GM10248 (cell line): ENCODE results near the gene NEUROD2.

Experiments used
- CTCF ChIA-PET: fragments of 300-600 bp; sonication (Branson Sonifier 250); formaldehyde crosslinking; extraction: SDS; loops from one replicate; lab custom pipeline; 2021; ENCODE audit warnings: antibody characterized with exemption; lab: Yijun Ruan, JAX
- POLR2A ChIA-PET: fragments of 350-650 bp; sonication (Branson Sonifier 250); formaldehyde crosslinking; extraction: SDS; loops from one replicate; lab custom pipeline; 2020; ENCODE audit warnings: antibody characterized with exemption; lab: Yijun Ruan, JAX
- DNase-seq: peaks from one replicate; pipeline ENCODE4 v3.0.0; 2012; ENCODE audit errors: extremely low spot score
- TF ChIP-seq, protein P1 (sequence below): IDR thresholded peaks from 2 replicates; pipeline ENCODE4 v1.5.1; 2012; ENCODE audit warnings: mild to moderate bottlenecking, low read depth; ENCODE audit errors: extremely low read depth, missing control alignments, control extremely low read depth

Gene NEUROD2

DNA sequence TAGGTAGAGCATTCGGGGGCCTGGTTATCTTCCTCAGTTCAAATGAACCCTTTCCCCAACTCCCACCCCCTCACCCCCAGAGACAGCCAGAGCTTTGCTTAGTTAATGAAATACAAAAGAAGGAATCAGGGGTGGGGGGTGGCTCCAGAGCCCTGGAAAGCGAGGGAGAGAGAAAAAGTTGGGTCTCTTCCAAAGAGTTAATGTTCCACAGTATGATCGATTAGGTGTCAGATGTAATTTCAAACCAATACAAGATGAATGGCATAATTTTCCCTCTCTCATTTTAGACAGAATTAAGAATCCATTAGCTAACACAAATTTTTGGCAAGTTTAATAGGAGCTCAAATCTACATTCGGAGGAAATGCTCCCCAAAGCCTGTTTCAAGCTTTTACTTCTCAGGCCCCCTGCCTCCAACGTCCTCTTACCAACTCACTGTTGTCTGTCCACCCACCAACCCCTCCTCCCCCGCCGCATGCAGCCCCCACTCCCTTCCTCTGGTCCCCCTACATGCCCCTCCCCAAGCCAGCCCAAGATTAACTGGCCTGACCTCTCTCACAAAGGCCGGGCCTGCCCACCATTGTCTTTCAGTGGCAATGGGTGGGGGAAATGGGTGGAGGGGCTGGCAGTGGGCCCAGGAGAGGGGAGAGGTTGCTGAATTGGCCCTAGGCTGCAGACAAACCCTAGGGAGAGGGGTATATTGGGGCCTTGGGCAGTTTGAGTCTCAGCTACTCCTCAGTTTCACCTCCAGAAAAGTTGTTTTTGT, 28.2 kb downstream of the NEUROD2 start:
- DNase-seq: no peak
- CTCF ChIA-PET: interaction anchor here (1.0 to 1.7 kb wide), 7 partner anchors 10 to 75 kb away, joined by 3 to 6 read pairs (median 4); no protein-coding TSS in a partner anchor
- TF ChIP-seq, protein P1, sequence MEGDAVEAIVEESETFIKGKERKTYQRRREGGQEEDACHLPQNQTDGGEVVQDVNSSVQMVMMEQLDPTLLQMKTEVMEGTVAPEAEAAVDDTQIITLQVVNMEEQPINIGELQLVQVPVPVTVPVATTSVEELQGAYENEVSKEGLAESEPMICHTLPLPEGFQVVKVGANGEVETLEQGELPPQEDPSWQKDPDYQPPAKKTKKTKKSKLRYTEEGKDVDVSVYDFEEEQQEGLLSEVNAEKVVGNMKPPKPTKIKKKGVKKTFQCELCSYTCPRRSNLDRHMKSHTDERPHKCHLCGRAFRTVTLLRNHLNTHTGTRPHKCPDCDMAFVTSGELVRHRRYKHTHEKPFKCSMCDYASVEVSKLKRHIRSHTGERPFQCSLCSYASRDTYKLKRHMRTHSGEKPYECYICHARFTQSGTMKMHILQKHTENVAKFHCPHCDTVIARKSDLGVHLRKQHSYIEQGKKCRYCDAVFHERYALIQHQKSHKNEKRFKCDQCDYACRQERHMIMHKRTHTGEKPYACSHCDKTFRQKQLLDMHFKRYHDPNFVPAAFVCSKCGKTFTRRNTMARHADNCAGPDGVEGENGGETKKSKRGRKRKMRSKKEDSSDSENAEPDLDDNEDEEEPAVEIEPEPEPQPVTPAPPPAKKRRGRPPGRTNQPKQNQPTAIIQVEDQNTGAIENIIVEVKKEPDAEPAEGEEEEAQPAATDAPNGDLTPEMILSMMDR: no peak
- POLR2A ChIA-PET: no interaction called here

DNA sequence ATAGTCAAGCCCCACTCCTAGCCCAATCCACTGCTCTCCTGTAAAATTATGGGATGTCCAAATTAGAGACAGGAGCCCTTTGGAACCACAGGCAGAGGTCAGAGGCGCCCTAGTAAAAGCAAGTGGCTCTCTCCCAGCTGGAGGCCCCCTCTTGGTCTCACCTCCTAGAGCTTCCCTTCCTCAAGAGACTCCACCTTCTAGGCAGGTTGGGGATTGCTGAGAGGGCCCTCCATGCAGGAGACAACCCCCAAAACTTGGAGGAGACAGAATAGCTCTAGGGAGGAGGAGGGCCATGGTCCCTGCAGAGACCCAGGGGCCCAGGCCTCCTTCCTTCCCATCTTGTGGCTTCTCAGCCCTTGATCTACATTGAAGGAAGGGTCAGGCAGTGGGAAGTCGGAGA, 29.4 kb downstream of the NEUROD2 start:
- POLR2A ChIA-PET: no interaction called here
- DNase-seq: no peak
- TF ChIP-seq, protein P1: no peak
- CTCF ChIA-PET: interaction anchor here (0.9 to 1.7 kb wide), 3 partner anchors 11 to 45 kb away, joined by 3 to 5 read pairs (median 4); no protein-coding TSS in a partner anchor

DNA sequence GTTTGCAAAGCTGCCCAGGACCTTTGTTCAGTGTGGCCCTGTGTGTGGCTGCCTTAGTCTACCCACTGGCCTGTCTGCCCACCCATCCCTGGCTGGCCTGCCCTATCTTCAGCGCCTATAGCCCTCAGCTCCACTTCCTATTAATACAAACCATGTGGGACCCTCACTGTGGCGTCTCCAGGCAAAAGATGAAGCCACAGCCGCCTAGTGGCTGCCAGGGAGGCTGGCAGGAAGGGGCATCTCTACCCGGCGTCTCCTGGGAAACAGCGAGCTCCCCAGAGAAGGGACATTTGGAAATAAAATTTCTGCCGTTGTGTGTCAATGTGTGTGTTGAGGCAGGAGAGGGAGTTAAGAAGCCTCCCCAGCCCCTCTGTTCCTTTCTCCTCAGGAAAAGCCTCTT, 31.5 kb downstream of the NEUROD2 start:
- TF ChIP-seq, protein P1: peak; percentile 11
- CTCF ChIA-PET: interaction anchor here (1.1 to 1.9 kb wide), 4 partner anchors 10 to 25 kb away, joined by 3 to 6 read pairs (median 4); no protein-coding TSS in a partner anchor
- no peak for DNase-seq
- POLR2A ChIA-PET: interaction anchor here (0.7 kb wide), 1 partner anchor 23 kb away, joined by 3 read pairs; no protein-coding TSS in a partner anchor

DNA sequence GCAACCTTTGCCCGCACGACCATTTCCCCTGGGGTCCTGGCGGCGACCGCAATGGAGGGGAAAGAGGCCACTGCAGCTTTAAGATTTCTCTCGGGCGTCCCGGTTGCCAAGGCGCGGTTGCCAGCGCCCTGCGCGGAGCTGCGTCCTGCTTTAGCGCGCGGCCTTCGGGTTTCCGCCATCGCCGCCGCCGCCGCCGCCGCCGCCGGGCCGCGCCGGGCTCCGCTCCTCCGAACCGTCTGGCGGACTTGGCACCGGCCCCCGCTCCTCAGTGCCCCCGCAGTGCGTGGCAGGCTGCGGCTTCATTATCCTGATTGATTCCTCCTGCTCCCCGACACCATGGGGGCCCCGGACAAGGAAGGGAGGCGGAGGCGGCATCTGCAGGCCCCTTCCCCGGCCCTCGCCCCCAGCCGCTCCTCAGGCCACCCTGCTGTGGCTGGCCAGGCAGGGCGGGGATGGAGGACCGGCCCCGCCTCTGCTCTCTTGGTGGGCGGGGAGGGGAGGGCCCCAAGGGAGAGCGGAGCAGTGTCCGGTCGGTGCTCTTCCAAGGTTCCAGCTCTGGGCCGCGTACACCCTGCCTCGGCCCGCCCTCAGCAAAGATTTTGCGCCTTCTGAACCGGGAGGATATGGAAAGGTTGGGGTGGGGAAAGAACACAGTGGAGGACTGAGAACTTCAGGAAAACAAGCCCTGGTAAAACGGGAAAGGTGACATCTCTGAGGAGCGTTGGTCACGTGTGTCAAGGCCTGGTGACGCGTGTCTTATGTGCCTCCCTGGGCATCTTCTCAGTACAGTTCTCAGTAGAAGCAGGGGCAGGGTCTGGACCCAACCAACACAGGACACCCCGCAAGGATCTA, 34.0 kb downstream of the NEUROD2 start:
- ChIA-PET POLR2A (interaction anchor here (0.5 kb wide), 1 partner anchor 320 kb away, joined by 3 read pairs; no protein-coding TSS in a partner anchor), CTCF (no interaction called here)
- peak; percentile 77 for DNase-seq
- TF ChIP-seq, protein P1: no peak

DNA sequence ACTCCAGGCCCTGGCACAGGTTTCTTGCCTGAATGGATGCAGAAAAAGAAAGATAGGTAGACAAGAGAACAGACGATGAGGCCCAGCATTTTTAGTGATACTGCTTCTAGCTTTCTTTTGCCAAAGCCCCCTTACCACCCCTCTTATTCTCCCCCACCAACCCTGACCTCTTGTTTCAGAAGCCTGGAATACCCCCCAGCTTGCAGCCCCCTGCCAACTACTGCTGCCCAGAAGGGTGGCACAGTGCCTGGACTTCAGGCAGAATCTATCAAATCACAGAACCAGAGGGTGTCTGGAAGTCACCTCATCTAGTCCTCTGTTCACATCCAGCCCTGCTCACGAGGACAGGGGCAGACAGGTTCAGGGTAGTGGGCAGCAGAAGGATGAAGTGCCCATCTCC, 35.6 kb downstream of the NEUROD2 start:
- TF ChIP-seq, protein P1: no peak
- CTCF ChIA-PET: interaction anchor here (1.7 kb wide), 1 partner anchor 51 kb away, joined by 6 read pairs; no protein-coding TSS in a partner anchor
- POLR2A ChIA-PET: no interaction called here
- no peak for DNase-seq

DNA sequence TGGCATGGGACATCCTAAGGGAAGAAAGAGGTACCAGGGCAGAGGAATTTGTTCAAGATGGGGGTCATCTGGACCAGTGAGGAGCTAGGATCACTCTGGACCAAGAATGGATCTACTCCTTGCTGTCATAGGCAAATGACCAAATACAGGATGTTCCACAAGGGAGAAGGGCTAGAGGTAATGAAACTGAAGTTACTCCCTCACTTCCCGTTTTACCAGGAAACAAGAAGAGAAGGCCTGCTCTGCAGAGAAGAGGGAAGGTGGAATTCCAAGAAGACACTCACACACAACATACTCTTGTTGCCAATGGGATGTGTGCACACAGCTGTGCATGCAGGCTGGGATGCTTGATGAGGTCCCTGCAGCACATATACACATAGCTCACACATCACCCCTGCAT, 38.6 kb downstream of the NEUROD2 start:
- no peak for DNase-seq
- CTCF ChIA-PET: interaction anchor here (1.2 kb wide), 2 partner anchors 53 to 54 kb away, joined by 3 to 4 read pairs; no protein-coding TSS in a partner anchor
- POLR2A ChIA-PET: no interaction called here
- TF ChIP-seq, protein P1: no peak
